22Rv1 (cell line): ENCODE measurements around the gene PMFBP1.

Experiments used
- H3K27ac ChIP-seq: fragments of 450-650 bp; 2 replicates; pipeline ENCODE4 v1.5.1; 2017
- ZFX ChIP-seq: fragments of 450-650 bp; IDR thresholded peaks from 2 replicates; pipeline ENCODE4 v1.6.1; 2017; ENCODE audit warnings: antibody characterized with exemption, borderline replicate concordance
- TF ChIP-seq, protein P1 (sequence below): fragments of 450-650 bp; IDR thresholded peaks from 2 replicates; pipeline ENCODE4 v1.5.1; 2017; ENCODE audit warnings: mild to moderate bottlenecking

The PMFBP1 gene

GRCh38 chr16:72168365-72168764, 3.6 kb downstream of the PMFBP1 start:
- TF ChIP-seq, protein P1, sequence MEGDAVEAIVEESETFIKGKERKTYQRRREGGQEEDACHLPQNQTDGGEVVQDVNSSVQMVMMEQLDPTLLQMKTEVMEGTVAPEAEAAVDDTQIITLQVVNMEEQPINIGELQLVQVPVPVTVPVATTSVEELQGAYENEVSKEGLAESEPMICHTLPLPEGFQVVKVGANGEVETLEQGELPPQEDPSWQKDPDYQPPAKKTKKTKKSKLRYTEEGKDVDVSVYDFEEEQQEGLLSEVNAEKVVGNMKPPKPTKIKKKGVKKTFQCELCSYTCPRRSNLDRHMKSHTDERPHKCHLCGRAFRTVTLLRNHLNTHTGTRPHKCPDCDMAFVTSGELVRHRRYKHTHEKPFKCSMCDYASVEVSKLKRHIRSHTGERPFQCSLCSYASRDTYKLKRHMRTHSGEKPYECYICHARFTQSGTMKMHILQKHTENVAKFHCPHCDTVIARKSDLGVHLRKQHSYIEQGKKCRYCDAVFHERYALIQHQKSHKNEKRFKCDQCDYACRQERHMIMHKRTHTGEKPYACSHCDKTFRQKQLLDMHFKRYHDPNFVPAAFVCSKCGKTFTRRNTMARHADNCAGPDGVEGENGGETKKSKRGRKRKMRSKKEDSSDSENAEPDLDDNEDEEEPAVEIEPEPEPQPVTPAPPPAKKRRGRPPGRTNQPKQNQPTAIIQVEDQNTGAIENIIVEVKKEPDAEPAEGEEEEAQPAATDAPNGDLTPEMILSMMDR = no peak
- no peak overlapping the region for H3K27ac ChIP-seq

GRCh38 chr16:72166954-72167561, 4.9 kb downstream of the PMFBP1 start:
- TF ChIP-seq, protein P1 = no peak
- no peak for TF ChIP-seq ZFX
- H3K27ac ChIP-seq = no peak overlapping the region

DNA sequence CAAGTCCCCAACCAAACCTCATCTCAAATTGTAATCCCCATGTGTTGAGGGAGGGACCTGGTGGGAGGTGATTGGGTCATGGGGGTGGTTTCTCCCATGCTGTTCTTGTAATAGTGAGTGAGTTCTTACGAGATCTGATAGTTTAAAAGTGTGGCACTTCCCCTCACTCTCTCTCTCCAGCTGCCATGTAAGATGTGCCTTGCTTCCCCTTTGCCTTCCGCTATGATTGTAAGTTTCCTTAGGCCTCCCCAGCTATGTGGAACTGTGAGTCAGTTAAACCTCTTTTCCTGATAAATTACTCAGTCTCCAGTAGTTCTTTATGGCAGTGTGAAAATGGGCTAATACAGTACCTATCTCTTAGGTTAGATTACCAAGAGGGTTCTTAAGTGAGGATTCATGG, 5.8 kb downstream of the PMFBP1 start:
- TF ChIP-seq, protein P1 = no peak
- TF ChIP-seq ZFX = no peak
- H3K27ac ChIP-seq = no peak overlapping the region

DNA sequence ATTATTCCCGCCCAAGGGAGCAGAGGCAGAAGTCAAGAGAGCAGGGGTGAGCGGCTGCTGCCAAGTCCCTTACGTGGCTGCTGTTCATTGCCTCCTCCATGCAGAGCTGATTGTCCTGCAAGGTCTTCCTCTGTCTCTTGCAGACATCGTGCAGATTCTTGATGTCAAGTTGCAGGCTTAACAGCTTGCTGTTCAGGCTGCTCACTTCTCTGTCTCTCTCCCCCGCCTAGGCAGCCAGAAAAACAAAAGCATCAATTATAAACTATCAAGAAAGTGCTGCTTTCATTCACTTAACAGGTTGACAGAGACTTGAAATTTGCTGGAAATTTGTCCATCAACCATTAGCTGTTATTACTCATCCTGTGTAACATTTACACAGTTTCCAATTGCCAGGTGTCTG, 7.3 kb downstream of the PMFBP1 start:
- TF ChIP-seq, protein P1 = no peak
- TF ChIP-seq ZFX = no peak

DNA sequence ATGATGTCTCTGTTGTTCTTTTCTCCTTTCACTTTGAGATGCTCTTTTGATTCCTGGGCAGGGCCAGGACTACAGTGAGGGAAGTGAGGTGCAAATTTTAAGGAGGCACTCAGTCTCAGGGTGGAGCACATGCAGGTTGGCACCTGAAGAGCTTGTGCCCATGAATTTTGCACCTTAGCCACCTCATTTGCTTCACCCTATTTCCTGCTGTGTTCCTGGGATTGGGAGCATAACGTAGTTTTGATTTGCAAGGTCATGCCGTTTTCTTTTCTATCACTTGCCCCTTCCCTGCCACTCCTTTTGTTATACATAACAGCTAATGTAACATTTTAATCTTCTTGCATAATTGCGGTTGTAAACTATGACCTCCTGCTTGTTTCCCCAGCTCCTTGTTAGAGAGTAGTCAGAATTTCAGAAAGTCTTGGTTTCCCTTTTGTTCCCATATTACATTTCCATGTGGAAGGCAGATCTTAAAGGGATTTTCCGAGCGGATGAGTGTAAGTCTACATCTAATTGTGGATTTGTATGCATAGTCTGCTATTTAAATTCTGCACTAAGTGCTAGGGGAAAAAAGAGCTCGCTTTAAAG, 9.8 kb downstream of the PMFBP1 start:
- H3K27ac ChIP-seq = no peak overlapping the region
- no peak for TF ChIP-seq ZFX
- TF ChIP-seq, protein P1 = no peak

More for the DNA sequence above, 7.3 kb downstream of the PMFBP1 start:
- no peak overlapping the region for H3K27ac ChIP-seq

DNA sequence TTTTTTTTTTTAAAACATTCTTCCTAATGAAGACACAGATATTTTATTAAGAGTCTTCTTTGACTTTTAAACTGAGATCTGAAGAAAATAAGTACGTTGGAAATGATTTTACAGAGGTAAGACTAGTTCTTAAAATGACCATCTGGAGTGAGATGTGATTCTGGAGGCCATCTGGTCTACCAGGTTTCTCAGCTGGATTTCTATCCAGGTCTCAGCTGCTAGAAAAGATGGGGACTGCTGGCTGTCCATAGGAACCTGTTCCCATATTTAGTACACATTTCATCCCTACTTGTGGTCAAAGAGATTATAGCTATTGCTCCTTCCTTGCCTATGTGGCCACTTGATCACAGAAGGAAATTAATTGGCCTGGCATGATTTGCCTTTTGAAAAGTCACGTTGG, 12.2 kb downstream of the PMFBP1 start:
- no peak overlapping the region for H3K27ac ChIP-seq
- no peak for TF ChIP-seq ZFX
- TF ChIP-seq, protein P1 = no peak

- no peak for TF ChIP-seq ZFX
- TF ChIP-seq, protein P1 = no peak
Observed at GRCh38 chr16:72159386-72159785, 12.6 kb downstream of the PMFBP1 start.

More at GRCh38 chr16:72159386-72159785, 12.6 kb downstream of the PMFBP1 start:
- H3K27ac ChIP-seq = no peak overlapping the region
